Measurements from ENCODE around the gene PEX10.

Gene PEX10

GRCh38 chr1:2372551-2373490 is 39.5 kb downstream of the PEX10 start:
- no peak for DNase-seq

- DNase-seq = no peak
Measured at GRCh38 chr1:2368053-2368744, 44.2 kb downstream of the PEX10 start.

- no peak for DNase-seq
Measured at GRCh38 chr1:2363847-2364513, 48.4 kb downstream of the PEX10 start.

- no peak for DNase-seq
Measured at GRCh38 chr1:2360588-2361364, 51.6 kb downstream of the PEX10 start.

- DNase-seq = no peak
Measured at GRCh38 chr1:2358651-2359640, 53.4 kb downstream of the PEX10 start.

- DNase-seq = no peak
Measured at GRCh38 chr1:2358072-2358471, 54.3 kb downstream of the PEX10 start.

- DNase-seq = no peak
Measured at GRCh38 chr1:2356911-2357845, 55.2 kb downstream of the PEX10 start.

GRCh38 chr1:2356401-2356800 is 56.0 kb downstream of the PEX10 start:
- DNase-seq = no peak

- DNase-seq = no peak
Measured at GRCh38 chr1:2355373-2356261, 56.7 kb downstream of the PEX10 start.

- no peak for DNase-seq
Measured at GRCh38 chr1:2354511-2355372, 57.6 kb downstream of the PEX10 start.

Data from NCI-H187 treated with DMSO at 0.1 percent for 48 hours (cell line).